TTC549 (cell line): ENCODE data around the gene PRKCZ.
"Not testable (repeated sequence)": the region's sequence is repeated elsewhere in the genome, so short reads cannot be mapped to it uniquely, and the experiment has no call there.

Experiments used
- FAIRE-seq: peaks from 2 replicates; lab custom pipeline; 2012; peaks lifted over from hg19 to GRCh38; lab: Jason Lieb, UNC

The PRKCZ gene

DNA sequence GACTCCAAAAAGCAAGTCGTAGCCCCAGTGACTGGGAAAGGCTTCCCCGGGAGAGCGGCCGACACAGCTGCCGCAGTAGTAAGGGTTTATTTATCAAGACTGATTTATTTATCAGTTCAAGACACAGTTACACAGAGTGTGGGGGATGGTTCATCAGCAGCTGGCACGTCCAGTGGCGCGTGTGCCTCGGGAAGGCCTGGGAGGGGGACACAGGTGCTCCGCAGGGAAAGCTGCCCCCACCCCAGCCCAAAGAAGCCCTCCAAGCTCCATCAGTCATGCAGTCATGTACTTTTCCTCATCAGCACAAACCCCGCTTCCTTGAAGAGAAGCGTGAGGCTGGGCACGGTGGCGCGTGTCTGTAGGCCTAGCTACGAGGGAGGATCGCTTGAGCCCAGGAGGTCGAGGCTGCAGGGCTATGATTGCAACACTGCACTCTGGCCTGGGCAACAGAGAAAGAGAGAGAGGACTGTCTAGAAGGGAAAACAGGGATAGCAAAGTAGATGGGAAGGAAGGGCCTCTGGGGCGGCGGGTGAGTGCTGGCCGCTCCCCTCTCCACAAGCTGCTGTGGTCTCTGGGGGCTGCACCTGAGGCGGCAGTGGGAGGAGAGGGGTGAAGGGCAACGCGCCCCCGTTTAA lies 53.2 kb downstream of the PRKCZ start:
- no peak for FAIRE-seq

DNA sequence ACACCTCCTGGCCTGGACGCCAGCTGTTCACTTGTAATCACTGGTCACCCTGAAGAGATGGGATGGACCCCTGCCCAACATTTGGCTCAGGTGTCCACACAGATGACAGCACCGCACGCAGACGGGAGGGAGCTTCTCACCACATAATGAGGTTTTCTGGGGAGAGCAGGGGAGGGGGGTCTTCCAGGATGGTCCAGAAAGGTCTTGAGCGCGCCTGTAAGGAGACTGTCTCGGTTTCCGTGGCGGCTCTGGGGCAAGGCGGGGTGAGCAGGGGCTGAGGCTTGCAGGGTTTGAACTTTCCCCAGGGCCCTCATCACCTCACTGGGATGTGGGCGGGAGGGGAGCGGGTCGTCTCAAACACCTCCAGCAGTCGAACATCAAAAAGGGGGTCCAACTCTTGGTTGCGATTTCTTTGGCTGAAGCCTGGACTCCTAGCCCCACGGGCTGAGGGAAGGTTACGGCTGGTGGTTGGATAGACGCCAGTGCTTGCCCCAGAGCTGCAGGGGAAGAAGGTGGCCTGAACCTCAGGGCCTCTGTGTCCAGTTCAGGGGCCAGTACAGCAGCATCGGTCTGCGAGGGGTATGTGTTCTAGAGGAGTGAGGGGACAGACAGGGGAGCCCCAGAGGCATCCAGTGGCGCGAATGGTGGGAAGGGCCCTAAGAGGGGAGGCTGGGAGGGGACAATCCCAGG lies 53.8 kb downstream of the PRKCZ start:
- FAIRE-seq: no peak

DNA sequence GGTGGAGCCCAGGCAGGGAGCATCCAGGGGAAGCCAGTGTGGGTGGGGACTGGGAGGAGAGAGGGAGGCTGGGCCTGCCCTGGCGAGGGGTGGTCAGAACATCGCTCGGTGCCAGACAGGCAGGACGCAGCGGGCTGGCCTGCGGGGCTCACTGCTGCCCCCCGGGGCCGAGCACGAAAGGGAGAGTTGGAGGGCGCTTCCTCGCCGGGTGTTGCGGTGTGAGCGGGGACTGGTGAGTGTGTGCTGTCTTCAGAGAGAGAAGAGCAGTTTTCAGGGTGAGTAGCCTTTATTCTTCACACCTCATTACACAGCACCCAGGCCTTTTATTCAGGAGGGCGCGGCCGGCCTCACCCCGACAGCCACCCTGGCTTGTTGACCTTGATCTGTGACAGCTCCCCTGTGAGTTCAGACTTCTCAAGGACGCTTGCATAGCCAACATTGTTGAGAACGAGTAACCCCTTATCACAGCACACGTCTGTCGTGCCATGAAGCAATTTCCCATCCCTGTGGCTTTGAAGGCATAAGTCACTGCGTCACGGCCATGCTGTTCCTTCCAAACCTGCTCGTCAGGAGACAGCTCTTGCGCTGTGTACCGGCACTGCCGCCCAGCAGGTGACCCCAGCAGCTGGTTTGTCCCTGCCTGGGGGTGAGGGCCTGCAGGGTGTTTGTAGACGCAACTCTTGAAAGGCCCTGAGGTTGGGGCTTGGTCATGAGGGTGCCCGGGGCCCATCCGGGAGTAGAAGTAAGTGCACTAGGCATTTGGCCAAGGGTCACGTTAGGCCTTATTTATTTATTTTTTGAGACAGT lies 54.6 kb downstream of the PRKCZ start:
- FAIRE-seq: no peak

DNA sequence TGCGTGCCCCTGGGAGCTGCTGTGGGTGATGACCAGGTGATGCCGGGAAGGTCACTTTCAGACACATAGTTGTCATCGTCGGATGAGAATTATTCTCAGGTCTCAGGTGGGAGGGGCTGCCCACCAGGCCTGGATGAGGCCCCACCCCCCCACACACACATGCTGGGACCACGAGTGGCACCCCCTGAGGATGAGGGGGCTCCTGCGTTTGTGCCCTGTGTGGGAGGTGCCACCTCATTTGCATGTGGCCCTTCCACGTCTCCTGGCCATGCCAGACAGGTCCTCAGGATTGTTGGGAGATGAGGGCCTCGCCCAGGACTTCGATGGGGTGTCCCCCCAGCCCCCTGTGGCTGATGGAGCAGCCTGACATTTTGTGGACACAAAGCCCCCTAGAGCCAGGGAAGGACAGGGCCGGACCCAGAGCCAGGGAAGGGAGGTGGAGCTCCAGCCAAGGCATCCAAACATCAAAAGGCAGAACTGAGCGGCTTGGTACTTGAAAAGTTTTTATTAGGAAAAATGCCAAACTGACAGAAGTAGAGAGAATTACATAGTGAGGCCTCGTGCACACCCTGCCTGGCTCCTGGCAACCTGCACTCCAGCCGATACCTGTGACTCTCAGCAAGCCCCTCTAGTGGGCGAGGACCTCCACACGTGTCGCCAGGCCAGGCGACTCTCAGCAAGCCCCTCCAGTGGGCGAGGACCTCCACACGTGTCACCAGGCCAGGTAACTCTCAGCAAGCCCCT lies 55.7 kb downstream of the PRKCZ start:
- FAIRE-seq: no peak

DNA sequence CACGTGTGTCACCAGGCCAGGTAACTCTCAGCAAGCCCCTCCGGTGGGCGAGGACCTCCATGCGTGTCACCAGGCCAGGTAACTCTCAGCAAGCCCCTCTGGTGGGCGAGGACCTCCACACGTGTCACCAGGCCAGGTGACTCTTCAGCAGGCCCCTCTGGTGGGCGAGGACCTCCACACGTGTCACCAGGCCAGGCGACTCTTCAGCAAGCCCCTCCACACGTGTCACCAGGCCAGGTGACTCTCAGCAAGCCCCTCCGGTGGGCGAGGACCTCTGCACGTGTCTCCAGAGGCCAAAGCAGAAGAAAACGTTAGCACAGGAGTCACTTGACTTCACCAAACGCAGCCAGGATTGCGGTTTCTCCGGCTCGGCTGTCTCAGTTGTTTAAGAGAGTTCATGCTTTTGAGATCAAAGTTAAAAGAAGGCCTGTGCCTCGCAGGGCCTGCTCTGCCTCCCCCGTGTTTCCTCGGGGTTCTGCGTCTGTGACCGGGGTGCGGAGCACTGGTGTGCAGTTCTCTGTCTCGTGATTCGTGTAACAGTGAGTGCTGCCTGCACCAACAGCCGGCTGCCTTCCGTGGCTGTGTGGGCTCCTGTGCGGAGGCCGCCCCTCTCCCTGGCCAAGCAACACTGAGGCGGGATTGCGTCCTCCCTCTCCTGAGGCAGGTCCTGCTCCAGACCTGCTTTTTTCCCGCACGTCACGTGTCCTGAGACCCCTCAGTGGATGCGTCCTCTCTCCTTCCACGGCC lies 56.6 kb downstream of the PRKCZ start:
- FAIRE-seq: no peak

DNA sequence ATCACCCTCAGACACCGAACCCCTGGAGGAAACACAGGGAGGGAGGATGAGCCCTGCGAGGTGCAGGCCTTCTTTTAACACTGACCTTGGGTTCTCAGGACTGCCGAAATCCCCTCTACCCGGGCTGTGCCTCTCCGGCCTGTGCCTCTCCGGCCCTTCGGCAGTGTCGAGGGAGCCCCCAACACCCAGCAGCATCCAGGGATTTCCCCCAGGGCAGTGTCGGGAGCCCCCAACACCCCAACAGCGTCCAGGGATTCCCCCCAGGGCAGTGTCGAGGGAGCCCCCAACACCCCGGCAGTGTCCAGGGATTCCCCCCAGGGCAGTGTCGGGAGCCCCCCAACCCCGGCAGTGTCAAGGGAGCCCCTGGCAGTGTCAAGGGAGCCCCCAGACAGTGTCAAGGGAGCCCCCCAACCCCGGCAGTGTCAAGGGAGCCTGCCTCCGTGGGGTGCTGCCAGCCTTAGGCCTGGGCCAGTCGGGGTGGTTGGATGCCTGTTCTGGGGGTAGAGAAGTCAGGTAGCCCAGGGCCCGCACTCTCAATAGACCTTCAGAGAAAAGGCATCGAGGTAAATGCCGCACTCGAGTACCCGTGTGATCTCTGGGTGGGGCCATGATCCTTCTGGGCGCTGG lies 57.5 kb downstream of the PRKCZ start:
- no peak for FAIRE-seq

DNA sequence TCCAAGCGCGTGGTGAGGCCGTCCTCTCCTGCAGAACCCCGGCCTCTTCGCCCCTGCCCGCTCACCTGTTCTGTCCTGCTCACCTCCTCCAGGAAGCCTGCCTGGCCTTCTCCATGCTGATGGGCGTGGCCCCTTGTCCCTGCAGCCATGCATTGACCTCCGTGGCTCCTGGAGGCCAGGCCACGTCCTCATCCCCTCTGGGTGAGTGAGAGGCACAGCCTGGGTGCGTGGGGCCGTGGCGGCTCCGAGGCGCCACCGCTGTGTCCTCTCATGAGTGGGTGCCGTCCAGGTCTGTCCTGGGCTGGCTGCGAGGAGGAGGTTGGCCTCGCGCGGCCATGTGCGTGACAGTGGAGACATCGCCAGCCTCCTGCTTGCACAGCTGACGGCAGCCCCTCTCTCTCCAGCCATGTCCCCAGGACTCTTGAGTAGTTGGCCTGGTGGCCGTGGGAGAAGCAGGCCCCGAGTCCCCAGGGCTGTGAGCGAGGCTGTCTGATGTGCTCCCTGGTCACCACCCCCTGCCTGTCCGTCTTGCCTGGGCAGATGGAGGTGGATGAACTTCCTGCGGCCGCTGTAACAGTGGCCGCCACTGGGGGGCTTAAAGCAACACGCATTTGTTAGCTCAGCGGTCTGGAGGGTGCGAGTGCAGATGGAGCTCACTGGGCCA lies 58.1 kb downstream of the PRKCZ start:
- no peak for FAIRE-seq

DNA sequence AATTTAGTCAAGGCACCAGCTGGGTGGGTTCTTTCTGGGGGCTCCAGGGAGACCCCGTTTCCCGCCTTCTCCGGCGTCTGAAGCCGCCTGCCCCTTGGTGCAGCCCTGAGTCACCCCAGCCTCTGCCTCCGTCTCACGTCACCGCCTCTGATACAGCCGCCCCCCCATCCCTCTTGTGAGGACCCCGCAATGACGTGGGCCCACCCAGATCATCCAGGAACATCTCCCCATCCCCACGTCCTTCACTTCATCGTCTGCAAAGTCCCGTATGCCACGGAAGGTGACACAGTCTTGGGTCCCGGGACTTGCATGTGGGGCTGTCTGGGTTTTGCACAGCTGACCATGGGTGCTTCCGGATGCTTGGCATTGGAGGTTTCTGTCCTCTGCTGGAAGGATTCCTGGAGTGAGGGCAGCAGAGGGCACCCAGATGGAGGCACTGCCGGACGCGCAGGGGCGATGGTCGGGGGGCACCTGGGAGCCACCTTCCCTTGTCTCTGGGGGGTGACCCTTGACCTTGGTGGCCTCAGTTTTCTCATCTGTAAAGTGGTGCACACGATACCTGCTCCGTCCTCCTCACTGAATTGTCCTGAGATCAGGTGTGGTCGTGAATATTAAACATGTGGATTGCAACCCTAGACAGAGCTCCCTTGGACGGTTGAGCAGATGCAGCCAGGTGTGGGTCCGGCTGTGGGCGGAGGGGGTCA lies 58.8 kb downstream of the PRKCZ start:
- no peak for FAIRE-seq

DNA sequence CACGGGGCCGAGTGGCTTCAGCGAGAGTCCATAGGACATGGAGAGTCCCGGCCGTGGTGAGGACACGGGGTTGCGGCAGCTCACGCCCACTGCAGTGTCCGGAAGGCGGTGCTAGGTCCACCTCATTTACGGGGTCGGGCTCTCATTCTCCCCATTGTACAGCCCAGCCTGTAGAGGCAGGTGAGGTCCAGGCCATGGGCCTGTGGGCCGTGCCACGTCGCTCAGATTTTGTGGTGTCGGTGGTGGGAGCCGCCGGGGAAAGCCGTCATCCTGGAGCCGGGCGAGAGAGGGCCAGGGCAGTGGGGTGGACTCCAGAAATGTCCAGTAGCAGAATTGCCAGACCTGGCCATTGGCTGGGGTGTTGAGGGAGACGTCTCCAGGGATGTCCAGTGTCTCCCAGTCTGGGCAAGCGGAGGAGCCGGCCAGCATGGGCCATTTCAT lies 59.4 kb downstream of the PRKCZ start:
- FAIRE-seq: no peak

DNA sequence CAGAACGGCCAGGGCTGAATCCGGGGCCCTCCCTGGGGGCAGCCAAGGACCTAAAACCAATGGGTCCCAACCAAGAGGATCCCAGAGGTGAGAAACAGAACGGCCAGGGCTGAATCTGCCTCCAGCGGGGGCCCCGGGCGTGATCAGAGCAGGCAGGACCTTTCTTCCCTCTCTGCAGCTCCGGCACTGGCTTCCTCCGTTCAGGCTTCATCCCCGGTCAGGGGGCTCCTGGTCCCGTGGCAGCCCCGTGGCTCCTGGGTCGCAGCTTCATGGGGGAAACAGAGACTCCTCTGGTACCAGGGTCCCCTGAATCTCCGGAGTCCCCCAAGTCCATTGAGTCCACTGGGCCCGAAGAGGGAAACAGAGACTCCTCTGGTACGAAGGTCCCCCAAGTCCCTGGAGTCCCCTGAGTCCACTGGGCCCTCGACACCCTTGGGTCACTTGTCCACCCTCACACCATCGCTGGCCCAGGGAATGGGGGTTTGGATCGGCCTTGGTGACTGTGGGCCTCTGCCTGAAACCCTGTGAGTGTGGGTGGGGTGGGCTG lies 60.1 kb downstream of the PRKCZ start:
- no peak for FAIRE-seq

DNA sequence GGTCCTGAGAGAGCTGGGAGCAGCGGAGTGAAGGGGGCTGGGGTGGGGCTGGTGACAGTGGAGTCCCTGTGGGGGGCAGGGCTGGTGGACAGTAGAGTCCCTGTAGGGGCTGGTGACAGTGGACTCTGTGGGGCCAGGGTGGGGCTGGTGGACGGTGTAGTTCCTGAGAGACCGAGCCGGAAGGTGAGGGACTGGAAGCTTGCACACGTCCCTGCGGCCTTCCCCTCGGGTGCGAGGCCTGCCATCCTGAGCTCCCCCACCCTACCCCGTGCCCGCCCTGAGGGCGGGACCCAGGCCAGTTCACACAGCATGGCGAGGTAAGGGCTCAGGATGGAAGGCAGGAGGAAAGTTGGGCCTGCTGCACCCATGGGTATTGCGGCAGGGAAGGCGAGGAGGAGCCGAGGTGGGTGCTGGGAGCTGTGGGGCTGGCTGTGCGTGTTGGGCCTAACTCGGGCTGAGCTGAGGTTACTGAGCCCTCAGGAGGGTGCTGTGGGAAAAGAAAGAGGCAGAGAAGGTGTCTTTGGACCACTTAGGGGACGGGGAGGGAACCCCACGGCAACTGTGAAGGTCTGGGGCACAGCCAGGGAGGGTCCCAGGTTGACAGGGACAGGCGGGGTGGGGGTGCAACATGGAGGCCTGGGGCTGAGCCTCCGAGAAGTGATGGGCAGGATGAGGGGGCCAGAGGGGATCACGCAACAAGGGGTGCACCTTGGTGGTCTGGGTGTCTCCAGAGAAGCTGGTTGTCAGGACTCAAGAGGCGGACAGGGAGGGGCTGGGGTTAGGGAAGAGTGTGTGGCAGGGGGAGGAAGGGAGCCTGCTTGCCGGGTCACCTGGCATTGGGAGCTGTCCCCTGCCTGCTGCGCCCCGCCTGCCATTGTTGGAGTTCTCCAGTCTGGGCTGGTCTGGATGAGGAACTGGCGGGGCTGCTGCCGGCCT lies 60.8 kb downstream of the PRKCZ start:
- FAIRE-seq: no peak

DNA sequence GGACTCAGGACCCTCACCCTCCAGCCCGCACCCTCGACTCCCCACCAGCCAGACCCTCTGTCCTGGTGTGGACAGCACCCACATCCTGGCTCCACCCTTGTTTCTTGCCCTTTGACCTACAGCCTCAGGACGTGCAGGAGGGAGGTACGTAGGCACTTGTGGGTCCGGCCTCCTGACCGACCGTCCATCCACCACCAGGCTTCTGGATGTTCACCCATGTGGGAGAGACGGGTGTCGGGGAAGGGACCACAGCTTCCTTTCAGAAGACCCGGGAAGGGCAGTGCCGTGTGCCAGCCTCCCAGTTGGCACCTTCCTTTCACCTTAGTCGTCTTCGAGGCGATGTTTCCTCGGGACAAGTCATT lies 61.4 kb downstream of the PRKCZ start:
- FAIRE-seq: no peak

DNA sequence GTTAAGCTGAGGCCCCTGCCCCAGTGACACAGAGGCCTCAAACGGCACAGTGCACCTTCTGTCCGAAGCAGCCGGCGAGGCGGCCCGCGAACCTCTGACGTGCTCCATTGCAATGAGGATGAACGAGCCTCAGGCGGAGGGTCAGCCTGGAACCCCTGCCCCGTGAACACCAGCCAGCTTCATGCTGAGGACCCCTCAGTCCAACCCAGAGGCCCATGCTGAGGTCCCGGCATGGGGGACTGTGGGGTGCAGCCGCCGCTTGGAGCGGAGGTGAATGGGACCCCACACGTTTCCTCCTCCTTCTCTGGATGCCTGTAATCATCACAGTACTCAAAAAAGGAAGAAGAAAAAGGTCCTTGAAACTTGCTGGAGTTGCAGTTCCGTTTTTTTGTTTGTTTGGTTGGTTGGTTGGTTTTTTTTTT lies 62.1 kb downstream of the PRKCZ start:
- FAIRE-seq: no peak

DNA sequence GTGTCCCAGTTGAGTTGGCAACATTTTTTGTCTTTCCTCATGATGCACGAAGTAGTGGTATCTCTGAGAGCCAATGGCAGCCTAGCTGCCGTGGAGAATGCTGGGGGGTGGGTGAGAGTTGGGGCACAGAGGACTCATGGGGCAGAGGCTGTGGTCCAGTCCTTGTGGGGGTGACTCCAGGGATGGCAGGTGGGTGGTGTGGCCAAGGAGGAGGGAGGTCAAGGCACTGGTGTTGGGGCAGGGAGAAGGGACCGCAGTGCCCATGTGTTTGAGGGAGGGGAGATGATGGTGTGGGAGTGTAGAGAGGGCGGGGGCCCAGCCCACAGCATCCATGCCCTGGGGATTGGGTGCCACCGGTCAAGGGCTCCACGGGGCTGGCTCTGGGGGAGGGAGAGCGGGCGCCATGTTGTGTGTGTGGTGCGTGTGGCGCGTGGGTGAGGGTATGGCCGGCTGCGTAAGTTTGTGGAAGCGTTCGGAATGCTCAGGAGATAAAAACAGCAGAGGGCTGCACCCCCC lies 63.5 kb downstream of the PRKCZ start:
- FAIRE-seq: no peak

DNA sequence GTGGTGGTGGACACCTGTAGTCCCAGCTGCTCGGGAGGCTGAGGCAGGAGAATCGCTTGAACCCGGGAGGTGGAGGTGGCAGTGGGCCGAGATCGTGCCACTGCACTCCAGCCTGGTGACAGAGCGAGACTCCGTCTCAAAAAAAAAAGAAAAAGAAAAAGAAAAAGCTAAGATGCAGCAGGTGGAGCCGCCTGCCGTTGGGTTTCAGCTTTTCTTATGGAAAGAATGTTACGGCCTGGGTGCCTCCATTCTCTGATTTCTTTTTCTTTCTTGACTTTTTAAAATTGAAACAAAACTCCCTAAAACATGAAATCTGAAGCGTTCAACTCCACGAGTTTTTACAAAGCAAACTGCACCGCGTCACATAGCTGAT lies 64.4 kb downstream of the PRKCZ start:
- not testable (repeated sequence) for FAIRE-seq

DNA sequence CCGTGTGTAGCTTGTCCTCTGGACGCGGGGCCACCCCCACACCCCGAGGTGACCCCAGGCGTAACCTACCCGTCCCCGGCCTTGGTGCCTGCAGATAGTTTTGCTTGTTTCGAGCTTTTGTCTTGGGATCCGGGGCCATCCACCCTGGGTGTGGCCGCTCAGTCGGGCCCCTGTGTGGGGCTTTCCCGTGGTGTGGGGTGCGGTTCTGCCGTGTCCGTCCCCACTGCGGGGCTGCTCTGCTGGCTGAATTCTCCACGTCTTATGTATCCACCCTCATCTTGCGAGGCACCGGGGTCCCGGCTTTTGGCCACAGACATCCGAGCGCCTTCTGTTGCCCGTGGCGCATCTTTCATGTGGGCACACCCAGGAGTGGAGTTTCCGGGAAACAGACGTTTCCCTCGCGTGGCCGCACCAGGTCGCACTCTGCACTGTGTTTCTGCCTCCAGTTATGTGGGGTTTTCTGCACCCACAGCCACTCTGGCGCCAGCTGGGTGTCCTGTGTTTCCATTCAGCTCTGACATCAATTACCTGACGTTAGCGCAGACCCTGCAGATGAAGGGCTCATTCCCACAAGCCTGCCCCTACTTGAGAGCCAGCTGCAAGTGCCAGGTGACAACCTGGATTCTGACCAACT lies 64.9 kb downstream of the PRKCZ start:
- FAIRE-seq: no peak

DNA sequence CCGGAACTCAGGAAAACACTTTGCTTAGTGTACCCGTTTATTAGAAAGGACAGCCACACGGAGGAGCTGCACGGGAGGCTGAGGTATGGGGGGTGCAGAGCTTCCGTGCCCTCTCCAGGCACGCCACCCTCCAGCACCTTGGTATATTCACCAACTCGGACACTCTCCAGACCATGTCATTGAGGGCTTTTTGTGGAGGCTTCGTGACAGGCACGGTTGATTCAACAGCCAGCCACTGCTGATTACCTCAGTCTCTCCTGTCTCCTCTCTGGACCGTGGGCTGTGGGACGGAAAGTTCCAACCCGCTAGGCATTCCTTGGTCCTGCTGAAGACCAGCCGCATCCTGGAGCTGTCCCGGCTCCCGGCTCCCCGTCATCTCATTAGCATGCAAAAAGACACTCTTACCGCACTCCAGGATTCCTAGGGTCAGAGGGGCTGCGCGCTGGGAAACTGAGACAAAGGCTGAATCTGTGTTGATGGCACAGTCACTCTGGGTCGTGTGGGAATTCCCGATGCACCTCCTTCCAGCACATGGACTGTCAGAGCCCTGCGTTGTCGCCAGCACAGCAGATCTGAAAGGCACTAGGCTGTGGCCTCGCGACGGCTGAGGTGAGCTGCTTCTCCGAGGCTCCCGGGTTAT lies 65.6 kb downstream of the PRKCZ start:
- no peak for FAIRE-seq

DNA sequence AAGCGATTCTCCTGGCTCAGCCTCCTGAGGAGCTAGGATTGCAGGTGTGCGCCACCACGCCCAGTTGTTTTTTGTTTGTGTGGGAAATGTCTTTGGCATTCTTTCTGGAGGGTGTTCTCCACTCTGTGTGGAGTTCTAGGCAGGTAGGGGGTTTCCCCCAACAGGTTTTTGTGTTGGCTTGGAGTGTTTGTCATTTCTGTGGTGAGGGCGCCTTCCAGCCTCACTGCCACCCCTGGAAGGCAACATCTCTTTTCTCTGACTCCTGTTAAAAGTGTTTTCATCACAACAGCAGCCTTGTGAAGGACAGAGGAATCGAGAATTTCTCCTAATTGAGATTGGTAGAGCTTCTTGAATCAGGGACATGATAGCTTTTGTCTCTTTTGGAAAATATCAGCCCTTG lies 69.7 kb downstream of the PRKCZ start:
- no peak for FAIRE-seq
